Glomerular endothelial cell (primary cell): ENCODE data around the gene STT3B. TPM values are rescaled to one million over a fixed set of nuclear protein-coding genes. Genes with fewer than 3 reads are reported as not detected.

ENCODE experiments used
- DNase-seq: peaks from one replicate; pipeline ENCODE4 v3.0.0-alpha.2; 2011; ENCODE audit warnings: low read depth, low spot score; ENCODE audit errors: extremely low read depth
- total RNA-seq: library from RNA; depleted of rRNA; stranded (reverse); fragments of >200 nt; gene quantifications from 2 replicates; pipeline ENCODE4 v1.2.3, GENCODE V29; 2015

The STT3B gene
- total RNA-seq, 1 donor from 2014 or later, result 130 TPM

DNA sequence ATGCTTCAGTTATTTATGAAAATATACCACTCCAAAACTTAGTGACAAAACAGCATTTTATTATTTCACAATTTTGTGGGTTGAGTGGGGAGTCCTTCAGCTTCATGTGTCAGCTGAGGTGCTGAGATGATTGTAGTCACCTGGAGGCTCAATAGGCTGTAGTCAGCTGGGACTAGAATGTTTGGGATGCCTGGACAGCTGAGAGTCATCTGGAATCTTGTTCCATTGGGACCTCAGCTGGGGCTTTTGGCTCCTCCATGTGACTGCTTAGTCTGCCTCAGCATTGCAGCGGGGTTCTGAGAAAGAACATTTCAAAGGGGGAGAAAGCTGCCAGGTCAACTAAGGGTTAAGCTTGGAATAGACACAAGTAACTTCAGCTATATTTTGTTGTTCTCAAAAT is 13.4 kb downstream of the STT3B start:
- no peak for DNase-seq

DNA sequence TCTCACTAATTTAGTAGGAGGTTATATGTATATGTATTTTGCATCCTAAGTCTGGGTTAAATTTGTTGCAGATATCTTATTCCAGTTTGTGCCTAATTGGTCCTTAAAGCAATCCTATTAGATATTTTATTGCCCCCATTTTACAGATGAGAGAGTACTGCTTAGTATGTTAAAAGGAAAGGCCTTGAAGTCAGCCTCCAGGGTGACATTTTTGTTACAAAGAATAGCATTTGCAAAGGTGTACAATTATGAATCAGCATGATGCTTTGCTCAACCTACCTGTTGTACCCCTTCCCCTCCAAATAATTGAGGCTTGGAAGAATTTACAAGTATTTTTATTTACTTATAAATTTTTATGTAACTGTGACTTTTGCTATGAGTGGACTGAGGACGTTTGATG is 14.0 kb downstream of the STT3B start:
- no peak for DNase-seq

DNA sequence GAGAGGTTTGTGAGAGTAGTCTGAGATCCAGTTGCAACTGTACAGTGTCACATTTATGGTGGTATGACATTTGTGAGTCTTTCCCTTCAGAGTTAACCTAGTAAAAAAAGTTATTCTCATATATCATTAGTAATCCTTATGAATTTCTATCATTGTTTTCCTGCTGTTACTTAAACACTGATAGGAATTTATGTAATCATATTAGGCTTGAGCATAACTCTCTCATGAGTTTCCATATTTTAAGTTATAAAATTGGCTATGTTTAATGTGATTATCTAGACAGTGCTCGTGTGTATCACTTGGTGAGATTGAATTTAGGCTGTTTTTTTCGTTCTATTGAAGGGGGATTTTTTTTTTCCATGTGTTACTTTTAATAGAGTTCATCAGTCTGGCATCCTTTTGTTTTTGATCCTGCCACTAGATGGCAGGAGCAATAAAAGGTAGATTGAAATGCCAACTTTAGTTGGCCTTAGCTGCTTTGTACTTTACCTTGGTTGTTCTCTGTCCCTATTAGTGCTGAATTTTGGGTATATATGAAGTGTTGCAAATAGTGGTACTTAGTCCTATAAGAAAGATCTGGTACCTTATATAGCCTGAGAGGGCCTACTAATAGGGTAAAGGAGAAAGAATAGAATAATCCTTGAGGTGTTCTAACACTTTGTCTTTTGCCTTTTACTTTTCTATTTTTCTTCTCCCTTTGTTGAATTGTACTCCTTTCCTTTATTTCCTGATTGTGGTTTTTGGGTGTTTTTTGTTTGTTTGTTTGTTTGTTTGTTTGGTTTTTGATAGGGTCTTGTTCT is 17.9 kb downstream of the STT3B start:
- DNase-seq, result no peak

DNA sequence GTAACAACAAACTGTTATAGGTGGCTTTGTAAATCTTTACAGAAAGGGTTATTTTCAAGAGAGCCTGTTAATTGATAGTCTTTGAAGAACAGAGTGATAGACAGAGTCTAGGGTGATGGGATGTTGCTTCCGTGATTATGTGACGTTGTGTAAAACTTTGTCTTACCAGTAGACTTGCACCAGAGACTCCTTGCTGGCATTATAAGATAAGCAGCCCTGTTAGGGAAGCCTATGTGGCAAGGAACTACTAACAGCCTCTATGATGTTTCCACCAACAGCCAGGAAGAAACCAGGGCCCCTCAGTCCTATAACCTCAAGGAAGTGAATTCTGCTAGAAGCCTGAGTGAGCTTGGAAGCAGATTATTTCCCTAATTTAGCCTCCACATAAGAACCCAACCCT is 18.9 kb downstream of the STT3B start:
- no peak for DNase-seq

DNA sequence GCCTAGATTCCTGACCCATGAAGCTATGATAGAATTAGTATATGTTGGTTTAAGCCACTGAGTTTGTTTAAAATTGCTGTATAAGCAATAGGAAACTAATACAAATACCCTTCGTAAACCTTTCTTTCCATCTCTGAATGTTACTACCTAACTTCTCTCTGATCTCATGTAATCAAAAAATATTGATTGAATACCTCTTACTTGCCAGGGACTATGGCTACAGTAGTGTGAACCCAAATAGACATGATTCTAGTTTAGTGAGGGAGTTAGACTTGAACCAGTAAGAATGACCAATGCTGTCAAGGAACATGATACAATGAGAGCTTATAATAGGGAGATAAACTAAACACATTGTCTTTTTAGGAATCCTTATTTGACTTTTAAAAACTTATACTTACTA is 19.4 kb downstream of the STT3B start:
- DNase-seq, result no peak

DNA sequence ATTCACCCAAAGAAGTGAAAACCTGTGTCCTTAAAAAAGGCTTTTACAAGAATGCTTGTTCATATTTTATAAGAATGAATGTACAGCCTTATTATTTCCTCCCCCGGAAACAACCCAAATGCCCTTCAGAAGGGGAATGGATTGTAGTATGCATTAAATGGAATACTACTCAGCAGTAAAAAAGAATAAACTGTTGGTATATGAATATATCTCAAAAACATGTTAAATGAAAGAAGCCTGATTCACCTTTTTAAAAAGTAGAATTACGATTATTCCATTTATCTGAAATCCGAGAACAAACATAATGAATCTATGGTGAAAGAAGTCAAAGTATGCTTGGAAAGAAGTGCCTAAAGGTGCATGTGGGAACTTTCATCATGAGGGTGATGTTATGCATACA is 20.5 kb downstream of the STT3B start:
- DNase-seq, result no peak

DNA sequence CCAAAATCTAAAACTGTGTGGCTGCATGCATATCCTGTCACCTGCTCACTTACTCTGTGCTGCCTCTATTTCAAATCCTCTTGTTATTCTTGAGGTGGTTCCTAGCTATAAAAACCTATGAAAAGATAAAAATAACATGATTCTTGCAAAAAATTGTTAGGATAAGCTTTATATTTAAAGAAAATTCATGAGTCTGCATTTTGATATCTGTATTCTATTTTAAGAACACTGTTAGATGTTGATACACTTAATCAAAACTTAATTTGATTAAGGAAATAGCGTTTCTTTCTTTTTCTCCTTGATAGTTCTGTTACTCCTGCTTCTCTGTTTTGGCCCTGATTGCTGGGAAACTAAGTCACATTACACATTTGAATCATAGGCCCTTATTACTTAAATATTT is 22.5 kb downstream of the STT3B start:
- no peak for DNase-seq

DNA sequence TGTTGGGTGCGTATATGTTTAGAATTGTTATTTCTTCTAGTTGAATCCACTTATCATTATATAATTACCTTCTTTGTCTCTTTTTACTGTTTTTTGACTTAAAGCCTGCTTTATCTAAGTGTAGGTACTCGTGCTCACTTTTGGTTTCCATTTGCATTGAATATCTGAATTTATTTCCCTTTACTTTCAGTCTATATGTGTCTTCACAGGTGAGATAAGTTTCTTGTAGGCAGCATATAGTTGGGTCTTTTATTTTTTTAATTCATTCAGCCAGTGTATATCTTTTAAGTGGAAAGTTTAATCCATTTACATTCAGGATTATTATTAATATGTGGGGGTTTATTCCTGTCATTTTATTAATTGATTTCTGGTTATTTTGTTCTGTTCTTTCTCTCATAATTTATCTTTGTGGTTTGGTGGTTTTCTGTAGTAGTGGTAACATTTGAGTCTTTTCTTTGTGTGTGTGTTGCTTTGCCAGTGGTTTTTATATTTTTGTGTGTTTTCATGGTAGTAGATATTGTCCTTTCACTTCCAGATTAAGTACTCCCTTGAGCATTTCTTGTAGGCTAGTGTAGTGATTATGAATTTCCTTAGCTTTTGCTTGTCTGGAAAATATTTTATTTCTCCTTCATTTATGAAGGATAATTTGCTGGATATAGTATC is 27.3 kb downstream of the STT3B start:
- DNase-seq, result no peak

DNA sequence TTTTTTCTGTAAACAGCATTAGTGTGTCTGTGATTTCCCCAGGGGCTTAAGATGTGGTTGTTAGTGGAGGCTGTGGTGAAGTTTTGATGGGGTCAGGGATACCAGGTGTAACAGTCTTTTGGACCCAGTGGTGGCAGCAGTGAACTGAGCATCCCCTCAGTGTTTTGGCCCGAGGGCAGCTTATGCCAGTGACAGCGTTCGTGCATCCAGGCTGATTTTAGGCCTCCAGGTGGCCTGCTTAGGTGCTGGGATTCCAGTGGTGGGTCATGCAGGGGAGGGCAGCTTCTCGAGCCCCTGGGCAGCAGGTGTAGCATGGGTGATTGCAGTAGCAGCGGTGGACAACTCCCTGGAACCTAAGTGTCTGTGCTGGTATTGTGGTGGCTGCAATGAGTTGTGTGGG is 29.2 kb downstream of the STT3B start:
- no peak for DNase-seq

DNA sequence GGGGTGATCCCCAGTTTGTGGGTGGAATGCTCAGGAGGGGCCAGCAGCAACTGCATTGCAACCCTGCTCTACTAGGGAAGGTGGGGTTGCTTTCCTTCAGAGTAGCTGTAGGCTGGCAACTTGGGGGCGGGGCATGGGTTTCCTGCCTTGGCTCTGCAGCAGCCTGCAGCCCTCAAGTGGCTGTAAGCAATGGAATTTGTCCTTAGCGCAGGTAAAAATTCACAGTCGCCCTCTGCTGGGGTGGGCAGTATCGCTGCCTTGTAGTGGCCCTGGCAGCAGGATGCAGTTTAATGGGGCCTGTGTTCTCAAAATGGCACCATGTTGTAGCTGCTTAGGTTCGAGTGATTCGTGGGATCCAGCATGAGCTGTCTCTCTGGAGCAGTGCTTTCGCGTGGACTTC is 29.8 kb downstream of the STT3B start:
- DNase-seq, result no peak

DNA sequence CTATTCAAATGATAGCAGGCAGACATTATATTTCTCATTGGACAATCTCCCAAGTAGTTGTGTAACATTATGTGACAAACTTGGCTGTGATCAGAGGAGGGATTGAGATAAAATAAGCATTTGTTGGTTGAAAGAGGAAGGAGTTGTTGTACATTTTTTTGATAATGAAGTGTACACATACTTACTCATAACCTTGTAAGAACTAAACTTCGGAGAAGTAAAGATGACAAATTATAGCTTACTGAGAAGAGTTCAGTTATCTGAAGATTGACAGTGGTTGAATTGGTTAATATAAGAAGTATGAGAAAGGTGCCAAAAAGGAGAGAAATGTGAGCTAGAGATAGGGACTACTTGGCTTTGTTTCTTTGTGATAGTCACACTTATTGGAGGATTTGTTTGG is 32.6 kb downstream of the STT3B start:
- no peak for DNase-seq

DNA sequence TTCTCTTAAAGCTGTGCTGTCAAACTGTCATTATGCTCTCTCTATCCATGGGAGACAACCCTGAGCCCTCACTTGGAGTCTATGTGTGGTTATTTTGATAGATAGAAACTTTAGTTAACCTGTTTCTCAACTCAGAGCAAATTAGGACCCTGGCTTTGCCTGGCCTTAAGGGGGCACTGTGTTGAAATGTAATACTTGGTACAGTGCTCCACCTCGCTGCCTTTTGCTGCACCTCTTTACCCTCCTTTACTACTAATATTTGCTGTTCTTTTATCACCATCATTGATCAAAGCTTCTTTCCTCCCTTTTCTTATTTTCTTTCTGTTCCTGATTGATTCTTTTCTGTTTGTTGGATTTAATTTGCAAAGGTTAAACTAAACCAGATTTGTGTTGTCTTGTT is 34.3 kb downstream of the STT3B start:
- no peak for DNase-seq

DNA sequence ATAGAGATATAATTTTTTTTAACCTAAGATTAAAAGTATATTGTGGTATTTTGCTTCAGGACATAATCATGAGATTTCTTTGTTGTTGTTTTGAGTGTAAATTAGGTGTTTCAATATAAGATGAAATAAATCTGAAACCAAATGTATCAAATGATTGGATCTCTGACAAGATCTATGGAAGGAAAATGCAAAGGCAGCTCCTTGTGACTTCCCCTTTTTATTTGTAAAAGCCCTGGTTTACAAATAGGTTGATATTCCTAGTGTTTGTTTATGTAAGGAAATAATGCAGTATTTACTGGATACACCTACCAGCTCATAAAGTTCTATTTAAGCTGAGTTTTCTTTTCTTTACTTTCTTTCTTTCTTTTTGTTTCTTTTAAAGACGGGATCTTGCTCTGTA is 35.9 kb downstream of the STT3B start:
- DNase-seq, result no peak

DNA sequence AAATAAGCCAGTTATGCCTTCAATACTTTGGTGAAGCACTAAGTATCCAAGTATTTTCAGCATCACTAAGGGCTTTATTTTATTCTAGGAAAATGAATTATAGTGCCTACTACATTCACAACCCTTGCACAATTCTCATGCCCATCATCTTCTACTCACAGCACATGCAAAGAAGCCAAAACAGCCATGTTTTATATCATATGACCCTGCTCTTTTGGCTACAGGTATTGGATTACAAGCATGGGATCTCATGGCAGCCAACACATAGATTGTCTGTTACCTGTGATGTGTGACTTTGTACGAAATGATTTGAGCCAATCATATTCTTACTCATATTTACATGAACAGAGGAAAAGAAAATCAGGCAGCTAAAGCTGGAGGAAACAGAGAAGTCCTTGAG is 38.6 kb downstream of the STT3B start:
- DNase-seq, result no peak

DNA sequence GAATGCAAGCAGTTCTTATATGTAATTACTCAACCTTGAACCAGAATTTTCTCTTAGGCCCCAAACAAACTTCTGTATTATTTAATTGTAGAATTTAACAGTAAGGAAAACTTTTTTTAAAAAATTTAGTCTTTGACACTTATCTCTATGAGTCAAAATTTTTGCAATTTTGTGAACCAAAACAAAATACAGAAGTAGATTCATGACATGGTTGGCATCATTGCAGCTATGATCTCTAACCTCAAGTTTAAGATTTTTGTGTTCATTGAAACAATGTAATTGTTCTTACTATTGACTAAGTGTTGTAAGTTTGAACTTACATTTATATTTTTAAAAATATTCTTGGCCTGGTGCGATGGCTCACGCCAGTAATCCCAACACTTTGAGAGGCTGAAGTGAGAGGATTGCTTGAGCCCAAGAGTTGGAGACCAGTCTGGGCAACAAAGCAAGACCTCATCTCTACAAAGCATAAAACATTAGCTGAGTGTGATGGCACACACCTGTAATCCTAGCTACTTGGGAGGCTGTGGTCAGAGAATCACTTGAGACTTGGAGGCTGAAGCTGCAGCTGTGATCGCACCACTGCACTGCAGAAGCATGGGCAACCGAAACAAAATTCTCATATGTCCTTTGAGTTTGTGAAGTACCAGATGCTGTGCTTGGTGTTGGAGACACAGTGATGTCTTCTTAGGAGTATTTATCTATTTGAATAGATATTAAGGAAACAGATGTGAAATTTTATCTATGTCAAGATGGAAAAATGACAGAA is 39.7 kb downstream of the STT3B start:
- no peak for DNase-seq

DNA sequence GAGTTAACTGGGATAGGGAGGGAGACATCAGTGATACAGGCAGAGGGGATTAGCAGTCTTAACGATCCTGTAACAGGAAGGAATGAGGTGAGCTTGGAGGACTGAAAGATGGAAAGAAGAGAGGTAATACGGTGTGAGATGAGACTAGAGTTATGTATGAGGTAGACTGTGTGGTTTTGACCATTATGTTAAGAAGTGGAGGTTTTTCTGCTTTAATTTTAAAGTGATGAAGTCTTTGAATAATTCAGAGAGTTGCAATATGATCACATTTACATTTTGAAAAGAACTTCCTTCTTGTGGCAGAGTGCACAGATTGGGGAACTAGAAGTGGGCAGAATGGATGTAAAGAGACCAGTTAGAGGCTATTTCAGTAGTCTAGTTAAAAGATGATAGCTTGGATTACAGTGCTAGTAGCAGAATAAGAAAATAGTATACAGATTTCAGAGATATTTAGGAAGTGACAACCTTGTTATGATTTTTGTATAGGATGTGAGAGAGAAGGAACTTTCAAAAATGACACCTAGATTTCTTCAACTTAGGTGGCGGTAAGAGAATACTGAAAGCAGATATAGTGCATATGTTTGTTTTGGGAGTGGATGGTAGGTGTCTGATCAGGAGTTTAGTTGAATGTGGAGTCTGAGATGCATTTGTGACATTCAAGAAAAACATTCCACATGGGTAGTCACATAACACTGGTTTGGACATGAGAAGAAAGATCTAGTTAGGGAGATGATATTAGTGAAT is 40.5 kb downstream of the STT3B start:
- DNase-seq, result no peak

DNA sequence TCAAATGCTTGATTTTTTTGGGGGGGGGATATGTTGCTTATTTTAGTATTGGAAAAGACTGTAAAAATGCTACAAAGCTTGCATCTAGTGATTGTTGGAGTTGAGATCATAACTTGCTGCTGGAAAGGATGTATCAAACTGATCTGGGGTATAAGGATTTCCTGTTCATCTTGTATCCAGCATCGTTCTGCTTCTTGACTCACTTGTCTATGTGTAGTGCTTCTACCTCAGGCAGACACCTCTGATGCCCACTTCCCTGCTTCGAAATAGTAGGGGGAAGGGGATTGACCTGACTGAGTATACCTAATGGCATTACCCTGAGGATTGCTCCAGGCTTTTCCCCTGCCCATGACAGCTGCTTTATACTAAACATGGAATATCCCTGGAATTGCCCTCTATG is 42.7 kb downstream of the STT3B start:
- no peak for DNase-seq

DNA sequence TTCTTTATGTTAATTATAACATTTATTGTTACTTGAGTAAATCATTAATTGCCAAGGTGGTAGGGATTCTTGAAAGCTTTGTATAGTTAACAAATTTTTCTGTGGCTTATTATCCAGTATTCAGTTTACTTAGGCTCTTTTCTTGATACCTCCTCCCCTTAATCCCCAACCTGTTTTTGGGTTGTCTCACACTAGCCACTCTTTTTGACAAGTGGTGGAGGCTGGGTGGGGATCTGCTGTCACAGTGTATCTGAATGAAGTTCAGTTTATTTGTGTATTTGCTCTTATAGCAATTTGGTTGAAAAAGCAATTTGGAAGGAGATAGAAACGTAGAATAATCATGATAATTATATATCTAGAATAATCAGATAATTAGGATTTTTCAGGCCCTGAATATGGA is 43.8 kb downstream of the STT3B start:
- no peak for DNase-seq

DNA sequence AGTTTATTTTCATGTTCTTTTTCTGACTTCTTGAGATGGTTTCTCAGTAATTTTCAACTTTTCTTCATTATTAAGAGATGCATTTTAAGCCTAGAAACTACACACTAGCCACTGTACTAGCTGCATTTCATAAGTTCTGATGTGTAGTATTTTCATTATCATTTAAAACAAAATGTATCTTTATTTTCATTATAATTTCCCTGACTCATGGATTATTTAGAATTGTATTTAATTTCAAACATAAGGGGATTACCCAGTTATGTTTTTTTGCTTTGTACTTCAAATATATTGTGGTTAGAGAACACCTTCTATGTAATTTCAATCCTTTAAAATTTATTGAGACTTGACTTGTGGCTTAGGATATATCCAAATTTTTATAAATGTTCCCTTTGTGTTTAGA is 44.5 kb downstream of the STT3B start:
- DNase-seq, result no peak

DNA sequence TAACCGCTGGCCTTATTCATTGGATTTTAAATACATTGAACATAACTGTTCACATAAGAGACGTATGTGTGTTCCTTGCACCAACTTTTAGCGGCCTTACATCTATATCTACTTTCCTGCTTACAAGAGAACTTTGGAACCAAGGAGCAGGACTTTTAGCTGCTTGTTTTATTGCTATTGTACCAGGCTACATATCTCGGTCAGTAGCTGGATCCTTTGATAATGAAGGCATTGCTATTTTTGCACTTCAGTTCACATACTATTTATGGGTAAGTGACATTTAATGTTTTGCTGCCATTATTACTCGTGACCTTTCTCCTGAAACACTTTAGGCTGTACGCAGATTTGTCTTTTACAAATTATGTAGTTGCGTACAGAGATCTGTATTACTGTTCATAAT is 47.1 kb downstream of the STT3B start:
- DNase-seq, result no peak

DNA sequence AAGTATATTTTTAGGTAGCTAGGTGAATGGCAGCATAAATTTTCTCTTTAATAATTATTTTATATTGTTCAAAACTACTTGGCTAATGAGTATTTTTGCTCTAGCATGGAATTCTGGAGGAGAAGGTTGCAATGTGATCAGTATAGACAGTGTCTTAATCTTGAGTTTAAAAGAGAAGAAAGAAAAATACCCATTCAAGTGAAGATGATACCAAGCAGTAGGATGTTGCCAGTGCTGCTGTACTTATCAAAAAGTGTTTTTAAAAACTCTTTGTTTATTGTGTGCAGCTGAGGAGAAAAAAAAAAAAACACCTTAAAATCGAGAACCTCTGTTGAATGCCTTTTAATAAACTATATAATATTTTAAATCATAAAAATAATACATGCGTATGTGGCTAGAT is 47.9 kb downstream of the STT3B start:
- no peak for DNase-seq
